Activated effector memory CD4-positive, alpha-beta T cell treated with Interleukin-2 at 50 U/mL for 16 hours (primary cell): Measurements from ENCODE around the gene GLB1L3.

Source experiments
- DNase-seq: peaks from one replicate; pipeline ENCODE4 v3.0.0-alpha.2; 2020

The GLB1L3 gene

DNA sequence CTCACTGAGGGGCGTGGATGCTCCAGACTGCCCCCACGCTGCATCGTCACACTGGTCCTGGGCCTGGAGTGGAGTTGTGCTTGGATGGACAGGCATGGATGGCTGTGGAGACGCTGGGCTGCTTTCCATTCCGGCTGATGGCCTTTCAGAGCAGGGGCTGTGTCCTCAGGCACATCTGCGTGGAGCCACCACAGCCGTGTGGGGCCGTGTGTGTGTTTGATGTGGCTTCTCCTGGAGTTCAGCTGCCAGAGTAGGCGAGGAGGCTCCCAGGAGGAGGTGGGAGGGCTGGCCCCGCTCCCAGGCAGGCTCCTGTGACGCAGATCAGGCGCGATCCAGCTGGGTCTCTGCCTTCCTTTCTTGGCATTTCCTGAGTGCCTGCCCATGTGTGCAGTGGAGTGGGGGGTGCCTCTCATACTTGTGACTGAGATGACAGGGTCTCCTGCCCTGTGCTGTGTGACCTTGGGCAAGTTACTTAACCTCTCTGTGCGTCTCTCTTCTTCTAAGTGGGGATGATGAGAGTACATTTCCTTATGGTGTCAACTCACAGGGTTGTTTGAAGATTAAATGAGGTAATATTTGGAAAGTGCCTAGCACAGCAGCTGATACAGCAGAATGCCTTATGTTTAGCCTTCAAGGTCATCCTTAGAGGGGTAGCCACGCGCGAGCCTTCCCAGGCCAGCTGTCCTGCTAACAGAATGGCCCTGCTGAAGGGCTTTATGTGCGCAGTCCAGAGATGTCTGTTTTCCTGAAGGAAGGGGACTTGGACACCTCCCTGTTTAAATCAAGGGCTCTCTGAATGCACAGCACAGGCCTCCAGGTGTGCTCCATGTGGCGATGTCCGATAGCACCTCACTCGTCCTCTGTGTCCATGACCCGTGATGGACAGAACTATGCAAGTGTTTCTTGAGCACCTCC is 89.1 kb downstream of the GLB1L3 start:
- no peak for DNase-seq

DNA sequence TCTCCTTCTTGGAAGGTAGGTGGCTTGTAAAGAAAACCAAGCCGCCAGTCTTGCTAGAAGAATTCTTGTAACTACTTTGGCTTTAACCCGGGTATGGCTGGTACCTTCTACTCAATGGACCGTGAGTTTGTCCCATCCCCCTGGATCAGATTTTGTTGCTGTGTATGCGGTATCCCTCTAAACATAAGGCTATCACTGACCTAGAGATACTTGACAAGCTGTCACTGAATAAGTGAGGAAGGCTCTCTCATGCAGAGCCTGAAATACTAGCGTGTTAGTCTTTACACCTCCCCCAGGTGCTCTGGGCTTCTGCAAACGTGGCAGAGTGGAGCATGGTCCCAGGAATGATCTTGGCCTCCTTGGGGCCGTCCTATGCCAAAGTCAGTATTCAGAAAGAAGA is 90.1 kb downstream of the GLB1L3 start:
- DNase-seq: no peak

DNA sequence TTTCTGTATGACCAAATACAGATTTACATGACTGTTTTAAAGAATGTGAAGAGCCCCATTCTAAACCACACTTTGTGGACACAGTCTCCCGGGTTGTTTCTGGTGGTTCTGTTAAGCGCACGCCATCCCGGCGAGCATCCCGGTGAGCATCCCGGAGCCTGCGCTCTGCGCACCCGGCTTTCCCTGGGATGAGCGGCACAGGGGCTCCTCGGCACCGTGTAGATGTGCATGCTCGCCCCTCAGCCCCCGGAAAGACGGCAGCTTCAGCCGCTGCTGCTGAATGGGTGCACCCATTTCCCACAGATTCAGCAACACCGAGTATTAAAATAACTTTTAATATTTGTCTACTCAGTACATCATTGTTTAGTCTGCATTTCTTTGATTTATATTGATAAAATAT is 91.6 kb downstream of the GLB1L3 start:
- DNase-seq: no peak
